ENCODE measurements around the gene ATP2B2.

Gene ATP2B2

GRCh38 chr3:10371167-10371566, 134.2 kb downstream of the ATP2B2 start:
- no peak overlapping the region for H3K4me3 ChIP-seq (ENCODE audit: low read length)
- no peaks in the 10 kb centered on the region for H3K4me1 ChIP-seq (ENCODE audit: control insufficient read depth, insufficient read depth, low read length)
- no peaks in the 10 kb centered on the region for H3K36me3 ChIP-seq (ENCODE audit: control insufficient read depth, insufficient read depth, low read length)
- no peaks in the 10 kb centered on the region for H3K27me3 ChIP-seq (ENCODE audit: control insufficient read depth, insufficient read depth, low read length)
- no peaks in the 10 kb centered on the region for H3K9me3 ChIP-seq (ENCODE audit: control insufficient read depth, low read length)
- H3K9ac ChIP-seq (ENCODE audit: low read length) = no peak overlapping the region

- Histone ChIP-seq H3K36me3 (ENCODE audit: control insufficient read depth, insufficient read depth, low read length) (no peaks in the 10 kb centered on the region), H3K4me1 (ENCODE audit: control insufficient read depth, insufficient read depth, low read length) (no peaks in the 10 kb centered on the region)
Observed at GRCh38 chr3:10370429-10370828, 135.0 kb downstream of the ATP2B2 start.

GRCh38 chr3:10368512-10368911, 136.9 kb downstream of the ATP2B2 start:
- Histone ChIP-seq H3K9me3 (ENCODE audit: control insufficient read depth, low read length) (no peaks in the 10 kb centered on the region), H3K9ac (ENCODE audit: low read length) (no peak overlapping the region), H3K27me3 (ENCODE audit: control insufficient read depth, insufficient read depth, low read length) (no peaks in the 10 kb centered on the region), H3K36me3 (ENCODE audit: control insufficient read depth, insufficient read depth, low read length) (no peaks in the 10 kb centered on the region), H3K4me1 (ENCODE audit: control insufficient read depth, insufficient read depth, low read length) (no peaks in the 10 kb centered on the region), H3K4me3 (ENCODE audit: low read length) (no peak overlapping the region)

More at GRCh38 chr3:10370429-10370828, 135.0 kb downstream of the ATP2B2 start:
- H3K9me3 ChIP-seq (ENCODE audit: control insufficient read depth, low read length) = no peaks in the 10 kb centered on the region
- H3K4me3 ChIP-seq (ENCODE audit: low read length) = no peak overlapping the region
- no peaks in the 10 kb centered on the region for H3K27me3 ChIP-seq (ENCODE audit: control insufficient read depth, insufficient read depth, low read length)
- H3K9ac ChIP-seq (ENCODE audit: low read length) = no peak overlapping the region

GRCh38 chr3:10367506-10367905, 137.9 kb downstream of the ATP2B2 start:
- Histone ChIP-seq H3K4me3 (ENCODE audit: low read length) (no peak overlapping the region), H3K4me1 (ENCODE audit: control insufficient read depth, insufficient read depth, low read length) (no peaks in the 10 kb centered on the region), H3K36me3 (ENCODE audit: control insufficient read depth, insufficient read depth, low read length) (no peaks in the 10 kb centered on the region), H3K9ac (ENCODE audit: low read length) (no peak overlapping the region), H3K27me3 (ENCODE audit: control insufficient read depth, insufficient read depth, low read length) (no peaks in the 10 kb centered on the region), H3K9me3 (ENCODE audit: control insufficient read depth, low read length) (no peaks in the 10 kb centered on the region)

DNA sequence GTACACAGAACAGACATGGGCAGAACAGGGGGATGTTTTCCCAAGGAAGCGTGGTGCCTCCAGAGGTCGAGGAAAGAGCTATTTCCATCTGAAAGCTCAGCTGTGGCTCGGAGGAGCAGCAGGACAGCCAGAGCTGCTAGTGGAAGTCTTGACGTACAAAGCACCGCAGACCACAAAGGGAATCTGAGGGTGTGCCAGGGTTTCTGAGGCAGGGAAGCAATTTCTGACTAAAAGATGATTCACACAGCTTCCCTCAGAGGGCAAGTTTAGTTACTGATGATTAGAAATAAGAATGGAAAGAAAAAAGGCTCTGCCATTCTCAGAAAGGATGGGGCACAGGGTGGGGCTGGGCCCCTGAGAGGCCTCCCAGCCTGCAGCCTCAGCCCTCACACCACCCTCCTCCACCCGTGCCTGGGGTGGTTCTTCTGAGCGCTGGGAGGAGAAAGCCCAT, 138.7 kb downstream of the ATP2B2 start:
- Histone ChIP-seq H3K4me1 (ENCODE audit: control insufficient read depth, insufficient read depth, low read length) (no peaks in the 10 kb centered on the region), H3K27me3 (ENCODE audit: control insufficient read depth, insufficient read depth, low read length) (peaks cover 4% of the 10 kb centered on the region), H3K9ac (ENCODE audit: low read length) (no peak overlapping the region), H3K36me3 (ENCODE audit: control insufficient read depth, insufficient read depth, low read length) (no peaks in the 10 kb centered on the region), H3K9me3 (ENCODE audit: control insufficient read depth, low read length) (no peaks in the 10 kb centered on the region), H3K4me3 (ENCODE audit: low read length) (no peak overlapping the region)

GRCh38 chr3:10365791-10366190, 139.6 kb downstream of the ATP2B2 start:
- H3K4me3 ChIP-seq (ENCODE audit: low read length) = no peak overlapping the region
- H3K36me3 ChIP-seq (ENCODE audit: control insufficient read depth, insufficient read depth, low read length) = no peaks in the 10 kb centered on the region
- H3K9ac ChIP-seq (ENCODE audit: low read length) = no peak overlapping the region
- H3K27me3 ChIP-seq (ENCODE audit: control insufficient read depth, insufficient read depth, low read length) = peaks cover 4% of the 10 kb centered on the region
- H3K9me3 ChIP-seq (ENCODE audit: control insufficient read depth, low read length) = no peaks in the 10 kb centered on the region
- no peaks in the 10 kb centered on the region for H3K4me1 ChIP-seq (ENCODE audit: control insufficient read depth, insufficient read depth, low read length)

DNA sequence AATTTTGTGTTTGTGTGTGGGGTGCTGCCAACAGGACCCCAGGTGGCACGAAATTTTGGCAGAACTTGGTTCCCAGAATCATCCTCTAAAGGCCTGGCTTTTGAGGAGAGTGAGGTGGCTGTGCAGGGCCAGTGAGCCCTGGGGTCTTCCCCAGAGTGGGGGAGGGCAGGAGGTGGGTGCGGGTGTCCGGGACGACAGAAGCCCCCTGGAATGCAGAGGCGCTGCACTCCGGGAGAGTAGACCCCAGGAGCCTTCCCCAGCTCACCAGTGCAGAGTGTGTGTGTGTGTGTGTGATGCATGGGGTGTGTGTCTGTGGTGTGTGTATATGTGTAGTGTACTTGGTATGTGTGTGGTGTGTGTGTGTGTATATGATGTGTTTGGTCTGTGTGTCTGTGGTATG, 140.1 kb downstream of the ATP2B2 start:
- no peaks in the 10 kb centered on the region for H3K9me3 ChIP-seq (ENCODE audit: control insufficient read depth, low read length)
- H3K4me1 ChIP-seq (ENCODE audit: control insufficient read depth, insufficient read depth, low read length) = no peaks in the 10 kb centered on the region
- no peaks in the 10 kb centered on the region for H3K36me3 ChIP-seq (ENCODE audit: control insufficient read depth, insufficient read depth, low read length)
- H3K9ac ChIP-seq (ENCODE audit: low read length) = no peak overlapping the region
- peaks cover 4% of the 10 kb centered on the region for H3K27me3 ChIP-seq (ENCODE audit: control insufficient read depth, insufficient read depth, low read length)
- H3K4me3 ChIP-seq (ENCODE audit: low read length) = no peak overlapping the region

- H3K27me3 ChIP-seq (ENCODE audit: control insufficient read depth, insufficient read depth, low read length) = peaks cover 4% of the 10 kb centered on the region
- no peak overlapping the region for H3K9ac ChIP-seq (ENCODE audit: low read length)
- H3K9me3 ChIP-seq (ENCODE audit: control insufficient read depth, low read length) = no peaks in the 10 kb centered on the region
- H3K4me3 ChIP-seq (ENCODE audit: low read length) = no peak overlapping the region
- no peaks in the 10 kb centered on the region for H3K4me1 ChIP-seq (ENCODE audit: control insufficient read depth, insufficient read depth, low read length)
- no peaks in the 10 kb centered on the region for H3K36me3 ChIP-seq (ENCODE audit: control insufficient read depth, insufficient read depth, low read length)
Observed at GRCh38 chr3:10364806-10365205, 140.6 kb downstream of the ATP2B2 start.

DNA sequence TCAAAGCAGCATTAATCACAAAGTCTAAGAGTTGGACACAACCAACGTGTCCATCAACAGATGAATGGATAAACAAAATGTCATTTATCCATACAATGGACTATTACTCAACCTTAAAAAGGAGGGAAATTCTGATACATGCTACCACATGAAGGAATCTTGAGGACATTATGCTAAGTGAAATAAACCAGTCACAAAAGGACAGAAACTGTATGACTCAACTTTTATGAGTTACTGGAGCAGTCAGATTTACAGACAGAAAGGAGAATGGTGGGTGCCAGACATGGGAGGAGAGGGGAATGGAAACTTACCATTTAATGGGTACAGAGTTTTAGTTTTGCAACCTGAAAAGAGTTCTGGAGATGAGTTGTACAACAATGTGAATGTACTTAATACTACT, 141.5 kb downstream of the ATP2B2 start:
- no peaks in the 10 kb centered on the region for H3K9me3 ChIP-seq (ENCODE audit: control insufficient read depth, low read length)
- no peak overlapping the region for H3K9ac ChIP-seq (ENCODE audit: low read length)
- no peaks in the 10 kb centered on the region for H3K36me3 ChIP-seq (ENCODE audit: control insufficient read depth, insufficient read depth, low read length)
- no peaks in the 10 kb centered on the region for H3K4me1 ChIP-seq (ENCODE audit: control insufficient read depth, insufficient read depth, low read length)
- H3K27me3 ChIP-seq (ENCODE audit: control insufficient read depth, insufficient read depth, low read length) = peaks cover 4% of the 10 kb centered on the region
- no peak overlapping the region for H3K4me3 ChIP-seq (ENCODE audit: low read length)

DNA sequence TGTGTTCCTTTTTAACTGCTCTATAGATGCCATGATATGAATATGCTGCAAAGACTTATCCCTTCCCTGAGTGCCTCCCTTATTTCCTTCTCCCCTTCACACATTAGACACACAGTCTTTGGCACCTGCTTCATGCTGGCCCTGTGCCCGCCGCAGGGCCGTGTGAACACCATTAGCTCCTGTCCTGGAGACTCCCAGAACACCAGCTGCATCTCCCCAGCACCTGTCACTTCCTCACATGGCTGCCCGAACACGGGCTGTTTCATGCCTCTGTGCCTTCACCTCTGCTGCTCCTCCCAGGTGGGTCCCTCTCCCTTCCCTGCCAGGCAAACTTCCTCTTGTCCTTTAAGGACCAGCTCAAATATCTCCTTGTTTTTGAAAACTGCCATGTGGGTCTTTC, 144.0 kb downstream of the ATP2B2 start:
- no peak overlapping the region for H3K4me3 ChIP-seq (ENCODE audit: low read length)
- H3K36me3 ChIP-seq (ENCODE audit: control insufficient read depth, insufficient read depth, low read length) = no peaks in the 10 kb centered on the region
- H3K9ac ChIP-seq (ENCODE audit: low read length) = no peak overlapping the region
- H3K9me3 ChIP-seq (ENCODE audit: control insufficient read depth, low read length) = no peaks in the 10 kb centered on the region
- peaks cover 4% of the 10 kb centered on the region for H3K27me3 ChIP-seq (ENCODE audit: control insufficient read depth, insufficient read depth, low read length)
- H3K4me1 ChIP-seq (ENCODE audit: control insufficient read depth, insufficient read depth, low read length) = no peaks in the 10 kb centered on the region

- Histone ChIP-seq H3K9ac (ENCODE audit: low read length) (no peak overlapping the region), H3K36me3 (ENCODE audit: control insufficient read depth, insufficient read depth, low read length) (no peaks in the 10 kb centered on the region), H3K27me3 (ENCODE audit: control insufficient read depth, insufficient read depth, low read length) (peaks cover 4% of the 10 kb centered on the region), H3K4me3 (ENCODE audit: low read length) (no peak overlapping the region), H3K9me3 (ENCODE audit: control insufficient read depth, low read length) (no peaks in the 10 kb centered on the region), H3K4me1 (ENCODE audit: control insufficient read depth, insufficient read depth, low read length) (no peaks in the 10 kb centered on the region)
Observed at GRCh38 chr3:10360478-10360877, 144.9 kb downstream of the ATP2B2 start.

DNA sequence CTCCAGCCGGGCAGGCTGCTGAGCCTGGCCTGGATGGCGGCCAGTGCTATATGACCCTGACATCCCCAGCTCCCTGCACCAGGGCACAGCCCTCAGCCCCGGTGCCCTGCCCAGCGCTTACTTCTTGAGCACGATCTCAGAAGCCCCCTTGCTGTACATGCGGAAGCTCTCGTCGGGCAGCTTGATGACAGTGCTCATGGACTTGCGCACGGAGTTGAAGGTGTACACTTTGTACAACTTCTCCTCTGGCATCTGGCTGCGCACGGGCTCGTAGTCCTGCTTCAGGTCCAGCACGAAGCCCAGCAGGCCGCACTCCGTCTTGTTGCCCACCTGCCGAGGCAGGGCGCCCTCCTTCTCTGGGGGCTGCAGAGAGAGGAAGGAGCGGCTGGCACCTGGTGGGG, 145.6 kb downstream of the ATP2B2 start:
- no peak overlapping the region for H3K9ac ChIP-seq (ENCODE audit: low read length)
- H3K27me3 ChIP-seq (ENCODE audit: control insufficient read depth, insufficient read depth, low read length) = peaks cover 4% of the 10 kb centered on the region
- H3K4me1 ChIP-seq (ENCODE audit: control insufficient read depth, insufficient read depth, low read length) = no peaks in the 10 kb centered on the region

GRCh38 chr3:10358309-10358980, 146.9 kb downstream of the ATP2B2 start:
- Histone ChIP-seq H3K9me3 (ENCODE audit: control insufficient read depth, low read length) (no peaks in the 10 kb centered on the region), H3K4me1 (ENCODE audit: control insufficient read depth, insufficient read depth, low read length) (no peaks in the 10 kb centered on the region), H3K36me3 (ENCODE audit: control insufficient read depth, insufficient read depth, low read length) (no peaks in the 10 kb centered on the region), H3K4me3 (ENCODE audit: low read length) (no peak overlapping the region), H3K9ac (ENCODE audit: low read length) (no peak overlapping the region), H3K27me3 (ENCODE audit: control insufficient read depth, insufficient read depth, low read length) (peaks cover 4% of the 10 kb centered on the region)

More for the DNA sequence above, 145.6 kb downstream of the ATP2B2 start:
- Histone ChIP-seq H3K36me3 (ENCODE audit: control insufficient read depth, insufficient read depth, low read length) (no peaks in the 10 kb centered on the region), H3K9me3 (ENCODE audit: control insufficient read depth, low read length) (no peaks in the 10 kb centered on the region), H3K4me3 (ENCODE audit: low read length) (no peak overlapping the region)
